ENCODE data around the gene HABP2. TPM values are rescaled to one million over a fixed set of nuclear protein-coding genes. Genes with fewer than 3 reads are reported as not detected.

HABP2 gene
- total and polyA plus RNA-seq, 11 donors = 0.23 to 0.30 TPM; not detected in 9

Other genes with a start within 250 kb of the HABP2 start
- gene NRAP, start 111.0 kb downstream of the HABP2 start, total RNA-seq = 1,000 to 10,000 TPM in 6 of 9 donors, 100 to 1,000 TPM in 3; 651 to 2,789 (median 1,196) TPM
- 100 to 1,000 TPM; 278 to 301 TPM for gene NRAP, start 111.0 kb downstream of the HABP2 start, polyA plus RNA-seq
- 10 to 100 TPM in 5 of 9 donors, 1 to 10 TPM in 4; 5.5 to 32.7 (median 10.4) TPM for gene CASP7, start 126.9 kb downstream of the HABP2 start, total RNA-seq
- 10 to 100 TPM in 1 of 2 donors, 1 to 10 TPM in 1; 4.8 to 18.8 TPM for gene CASP7, start 126.9 kb downstream of the HABP2 start, polyA plus RNA-seq
- not detected for gene PLEKHS1, start 198.6 kb downstream of the HABP2 start, total RNA-seq
- not detected for gene PLEKHS1, start 198.6 kb downstream of the HABP2 start, polyA plus RNA-seq

Data from heart left ventricle (tissue), 11 donors.